Mesodermal cell (in vitro differentiated cells): ENCODE data around the gene NCLN. TPM values are rescaled to one million over a fixed set of nuclear protein-coding genes. Genes with fewer than 3 reads are reported as not detected.

Experiments
- H3K27ac ChIP-seq: 2 replicates; pipeline ENCODE4 v1.7.0; 2013; ENCODE audit warnings: mild to moderate bottlenecking, low read depth, low read length, moderate library complexity; ENCODE audit not compliant: severe bottlenecking
- H3K36me3 ChIP-seq: 2 replicates; pipeline ENCODE4 v1.7.1; 2013; ENCODE audit warnings: mild to moderate bottlenecking, low read length, moderate library complexity; ENCODE audit not compliant: control insufficient read depth, insufficient read depth
- H3K4me1 ChIP-seq: one replicate; pipeline ENCODE4 v1.7.1; 2013; ENCODE audit warnings: mild to moderate bottlenecking, low read length; ENCODE audit not compliant: insufficient read depth, control insufficient read depth, poor library complexity, severe bottlenecking
- H3K4me3 ChIP-seq: 2 replicates; pipeline ENCODE4 v1.7.0; 2013; ENCODE audit warnings: low read length, control low read depth, mild to moderate bottlenecking; ENCODE audit not compliant: insufficient read depth, poor library complexity, severe bottlenecking; ENCODE audit errors: extremely low read depth
- H3K9me3 ChIP-seq: 2 replicates; pipeline ENCODE4 v1.7.1; 2013; ENCODE audit warnings: mild to moderate bottlenecking, low read length, moderate library complexity; ENCODE audit not compliant: control insufficient read depth
- WGBS, 2 experiments: methylation state at CpG; one replicate each; pipeline ENCODE4 v1.1.5; 2013; ENCODE audit warnings: missing lambda C conversion rate in 2 of 2; ENCODE audit not compliant: insufficient coverage in 2 of 2; 5-methylcytosine and 5-hydroxymethylcytosine counted together
- polyA plus RNA-seq, 2 experiments: library from polyadenylated mRNA; stranded (reverse); fragments of 50-300 nt; gene quantifications; one replicate each; pipeline ENCODE4 v1.2.3, GENCODE V29; 2013

NCLN gene
- 47.9 TPM for polyA plus RNA-seq (2013, experiment 1 of 2)
- 36.7 TPM for polyA plus RNA-seq (2013, experiment 2 of 2)

GRCh38 chr19:3185461-3186159 is at the start of gene NCLN:
NCLN (plus strand) TSS chr19:3185930; CDS start chr19:3186031, 101 bp downstream.
- WGBS, 2 experiments = 0 to 1% methylated on average over 50 to 52 of the region's 69 CpGs
- no peak within 1 kb of the TSS for H3K27ac ChIP-seq
- H3K36me3 ChIP-seq = peaks cover 22% of the 10 kb centered on the region
- H3K4me3 ChIP-seq = peak within 1 kb of the TSS; percentile 91
- H3K4me1 ChIP-seq = peaks cover 13% of the 10 kb centered on the region
- H3K9me3 ChIP-seq = no peaks in the 10 kb centered on the region

GRCh38 chr19:3135961-3136683 is 49.6 kb upstream of the NCLN start, which contains the start of gene GNA15:
GNA15 (plus strand) TSS chr19:3136033; CDS start chr19:3136451, 418 bp downstream.
- Histone ChIP-seq H3K27ac (no peak within 1 kb of the TSS), H3K9me3 (no peaks in the 10 kb centered on the region), H3K4me1 (no peaks in the 10 kb centered on the region), H3K36me3 (no peaks in the 10 kb centered on the region), H3K4me3 (no peak within 1 kb of the TSS)
- WGBS, 2 experiments = 88 to 89% methylated on average over 27 to 31 of the region's 40 CpGs

- Histone ChIP-seq H3K27ac (no peak overlapping the region), H3K4me3 (no peak overlapping the region), H3K36me3 (no peaks in the 10 kb centered on the region), H3K9me3 (no peaks in the 10 kb centered on the region), H3K4me1 (peaks cover under 1% of the 10 kb centered on the region)
- 93 to 96% methylated on average over 11 to 12 of the region's 16 CpGs for WGBS, 2 experiments
Observed at GRCh38 chr19:3136684-3137055, 49.1 kb upstream of the NCLN start.

- Histone ChIP-seq H3K36me3 (no peaks in the 10 kb centered on the region), H3K9me3 (no peaks in the 10 kb centered on the region), H3K4me3 (no peak overlapping the region), H3K4me1 (peaks cover 4% of the 10 kb centered on the region), H3K27ac (no peak overlapping the region)
- 94 to 97% methylated on average over 6 to 7 of the region's 7 CpGs for WGBS, 2 experiments
Observed at GRCh38 chr19:3137119-3137518, 48.6 kb upstream of the NCLN start.

- H3K4me3 ChIP-seq = no peak overlapping the region
- H3K36me3 ChIP-seq = no peaks in the 10 kb centered on the region
- H3K4me1 ChIP-seq = peaks cover 5% of the 10 kb centered on the region
- no peak overlapping the region for H3K27ac ChIP-seq
- WGBS, 2 experiments = 81 to 86% methylated on average over 9 of the region's 15 CpGs
- no peaks in the 10 kb centered on the region for H3K9me3 ChIP-seq
Observed at GRCh38 chr19:3138268-3138667, 47.5 kb upstream of the NCLN start.

GRCh38 chr19:3140667-3141038 is 45.1 kb upstream of the NCLN start:
- H3K27ac ChIP-seq = no peak overlapping the region
- H3K36me3 ChIP-seq = no peaks in the 10 kb centered on the region
- peaks cover 5% of the 10 kb centered on the region for H3K4me1 ChIP-seq

GRCh38 chr19:3142292-3142670 is 43.4 kb upstream of the NCLN start:
- no peak overlapping the region for H3K4me3 ChIP-seq
- no peaks in the 10 kb centered on the region for H3K9me3 ChIP-seq
- no peak overlapping the region for H3K27ac ChIP-seq
- no peaks in the 10 kb centered on the region for H3K36me3 ChIP-seq
- WGBS, 2 experiments = 100% methylated on average over 2 of the region's 6 CpGs; no CpG with 5 or more reads in 1 of the 2 experiments
- peaks cover 5% of the 10 kb centered on the region for H3K4me1 ChIP-seq

More at GRCh38 chr19:3140667-3141038, 45.1 kb upstream of the NCLN start:
- H3K9me3 ChIP-seq = no peaks in the 10 kb centered on the region
- no peak overlapping the region for H3K4me3 ChIP-seq

- no peaks in the 10 kb centered on the region for H3K9me3 ChIP-seq
- 80 to 84% methylated on average over 7 to 9 of the region's 11 CpGs for WGBS, 2 experiments
- H3K36me3 ChIP-seq = no peaks in the 10 kb centered on the region
- peaks cover 5% of the 10 kb centered on the region for H3K4me1 ChIP-seq
- no peak overlapping the region for H3K4me3 ChIP-seq
- H3K27ac ChIP-seq = no peak overlapping the region
Observed at GRCh38 chr19:3142781-3143337, 42.9 kb upstream of the NCLN start.

- 84 to 87% methylated on average over 12 of the region's 20 CpGs for WGBS, 2 experiments
- no peak overlapping the region for H3K4me3 ChIP-seq
- H3K9me3 ChIP-seq = no peaks in the 10 kb centered on the region
- H3K4me1 ChIP-seq = peaks cover 18% of the 10 kb centered on the region
- no peaks in the 10 kb centered on the region for H3K36me3 ChIP-seq
- no peak overlapping the region for H3K27ac ChIP-seq
Observed at GRCh38 chr19:3145909-3146676, 39.6 kb upstream of the NCLN start.

GRCh38 chr19:3146677-3147100 is 39.0 kb upstream of the NCLN start:
- Histone ChIP-seq H3K36me3 (no peaks in the 10 kb centered on the region), H3K4me3 (no peak overlapping the region), H3K9me3 (no peaks in the 10 kb centered on the region), H3K4me1 (peaks cover 16% of the 10 kb centered on the region), H3K27ac (no peak overlapping the region)
- 68 to 82% methylated on average over 2 to 5 of the region's 5 CpGs for WGBS, 2 experiments
